ENCODE data around the gene TIMM10. TPM values are rescaled to one million over a fixed set of nuclear protein-coding genes. Genes with fewer than 3 reads are reported as not detected.

The TIMM10 gene
- total RNA-seq = 78.7 and 125 TPM in 2 replicates

GRCh38 chr11:57530596-57531507 is at the start of gene TIMM10:
TIMM10 (minus strand) TSS chr11:57530754; CDS start chr11:57530189, 565 bp downstream.

GRCh38 chr11:57567515-57568329 is 37.2 kb upstream of the TIMM10 start, which contains the start of gene UBE2L6:
UBE2L6 (minus strand) TSS chr11:57567672; CDS start chr11:57567611, 61 bp downstream.

GRCh38 chr11:57536947-57537619 is 6.5 kb upstream of the TIMM10 start, which contains the start of gene SMTNL1:
SMTNL1 (plus strand) TSS chr11:57537595; CDS start chr11:57542643, 5,048 bp downstream.

GRCh38 chr11:57515332-57516060 is 15.1 kb downstream of the TIMM10 start, which contains the start of gene SLC43A1:
SLC43A1 (minus strand) TSS chr11:57515702; CDS start chr11:57514111, 1,591 bp downstream.

Other genes starting within 250 kb of the TIMM10 start
- 109 and 170 TPM in 2 replicates for gene TNKS1BP1, start 205.8 kb downstream of the TIMM10 start, total RNA-seq
- 111 and 192 TPM in 2 replicates for gene SSRP1, start 194.9 kb downstream of the TIMM10 start, total RNA-seq
- not detected in 2 replicates for gene P2RX3, start 192.4 kb downstream of the TIMM10 start, total RNA-seq
- not detected in 2 replicates for gene PRG3, start 149.6 kb downstream of the TIMM10 start, total RNA-seq
- 0.08 TPM in 1 of 2 replicates, not detected in the other for gene PRG2, start 140.1 kb downstream of the TIMM10 start, total RNA-seq
- gene SLC43A3, start 103.6 kb downstream of the TIMM10 start, total RNA-seq = 16.5 and 93.8 TPM in 2 replicates
- gene RTN4RL2, start 70.2 kb downstream of the TIMM10 start, total RNA-seq = 0.04 and 0.31 TPM in 2 replicates
- 5.7 and 10.0 TPM in 2 replicates for gene SLC43A1, start 15.1 kb downstream of the TIMM10 start, total RNA-seq
- not detected in 2 replicates for gene SMTNL1, start 6.8 kb upstream of the TIMM10 start, total RNA-seq
- gene UBE2L6, start 36.9 kb upstream of the TIMM10 start, total RNA-seq = 31.6 and 47.7 TPM in 2 replicates
- 17.4 and 25.5 TPM in 2 replicates for gene SERPING1, start 66.9 kb upstream of the TIMM10 start, total RNA-seq
- 0.08 TPM in 1 of 2 replicates, not detected in the other for gene YPEL4, start 119.2 kb upstream of the TIMM10 start, total RNA-seq
- gene CLP1, start 127.0 kb upstream of the TIMM10 start, total RNA-seq = 13.7 and 22.4 TPM in 2 replicates
- 39.4 and 48.3 TPM in 2 replicates for gene ZDHHC5, start 137.4 kb upstream of the TIMM10 start, total RNA-seq
- gene MED19, start 181.5 kb upstream of the TIMM10 start, total RNA-seq = 17.2 and 19.6 TPM in 2 replicates
- 51.1 and 68.6 TPM in 2 replicates for gene TMX2, start 181.8 kb upstream of the TIMM10 start, total RNA-seq
- 161 and 188 TPM in 2 replicates for gene SELENOH, start 210.7 kb upstream of the TIMM10 start, total RNA-seq
- not detected in 2 replicates for gene BTBD18, start 221.1 kb upstream of the TIMM10 start, total RNA-seq
- gene CTNND1, start 231.0 kb upstream of the TIMM10 start, total RNA-seq = 76.0 and 84.1 TPM in 2 replicates